WTC11 (cell line): ENCODE measurements around the gene EDA.

Source experiments
- CREB1 ChIP-seq: sonication (generic); formaldehyde crosslinking; IDR thresholded peaks from 2 replicates; pipeline ENCODE4 v1.8.0; 2023; ENCODE audit warnings: mild to moderate bottlenecking, missing genetic modification reagents
- KAT7 ChIP-seq: sonication (generic); formaldehyde crosslinking; IDR thresholded peaks from 2 replicates; pipeline ENCODE4 v1.8.1; 2023; ENCODE audit warnings: missing genetic modification reagents, mild to moderate bottlenecking, borderline replicate concordance

GRCh38 chrX:69987691-69988090 lies 371.8 kb downstream of the EDA start:
- TF ChIP-seq CREB1 (CRISPR knock-in tag) (no peak), KAT7 (CRISPR knock-in tag) (no peak)
